Hepatocyte (in vitro differentiated cells): ENCODE data around the gene HPS3.

Experiments used
- CTCF ChIP-seq: fragments of 200-600 bp; sonication (generic); IDR thresholded peaks from 2 replicates; pipeline ENCODE4 v1.5.1; 2016; ENCODE audit warnings: antibody characterized with exemption, mild to moderate bottlenecking; ENCODE audit not compliant: poor library complexity
- EZH2phosphoT487 ChIP-seq: fragments of 200-600 bp; sonication (generic); IDR thresholded peaks from one replicate; pipeline ENCODE4 v1.6.1; 2018; ENCODE audit warnings: antibody characterized with exemption, mild to moderate bottlenecking, low read depth, moderate library complexity; ENCODE audit not compliant: unreplicated experiment, severe bottlenecking

- TF ChIP-seq CTCF (no peak), EZH2phosphoT487 (no peak)
These were observed 82.9 kb downstream of the HPS3 start for GRCh38 chr3:149212386-149212785.
